ENCODE results near the gene CBX4. TPM values are rescaled to one million over a fixed set of nuclear protein-coding genes. Genes with fewer than 3 reads are reported as not detected.
A peak's percentile ranks its signal among the peaks of the same experiment; 100 is the strongest.

The CBX4 gene
- total RNA-seq, 6 experiments from 2014 or later, result 18.2 to 20.2 (median 19.3) TPM

- H3K4me1 Mint-ChIP-seq (ENCODE audit: low read depth), result peaks cover 7% of the 10 kb centered on the region
- DNase-seq, result peak; percentile 40
- TF ChIP-seq CTCF (IDR thresholded peaks at IDR 0.05), result no peak
- no peak overlapping the region for H3K4me3 Mint-ChIP-seq
- no peaks in the 10 kb centered on the region for H3K36me3 Mint-ChIP-seq (ENCODE audit: low read depth)
- H3K9me3 Mint-ChIP-seq, result no peaks in the 10 kb centered on the region
- no peak overlapping the region for H3K27ac Mint-ChIP-seq
- H3K27me3 Mint-ChIP-seq (ENCODE audit: insufficient read depth), result peaks cover 56% of the 10 kb centered on the region
These were observed 28.9 kb downstream of the CBX4 start for GRCh38 chr17:79810130-79811010.

DNA sequence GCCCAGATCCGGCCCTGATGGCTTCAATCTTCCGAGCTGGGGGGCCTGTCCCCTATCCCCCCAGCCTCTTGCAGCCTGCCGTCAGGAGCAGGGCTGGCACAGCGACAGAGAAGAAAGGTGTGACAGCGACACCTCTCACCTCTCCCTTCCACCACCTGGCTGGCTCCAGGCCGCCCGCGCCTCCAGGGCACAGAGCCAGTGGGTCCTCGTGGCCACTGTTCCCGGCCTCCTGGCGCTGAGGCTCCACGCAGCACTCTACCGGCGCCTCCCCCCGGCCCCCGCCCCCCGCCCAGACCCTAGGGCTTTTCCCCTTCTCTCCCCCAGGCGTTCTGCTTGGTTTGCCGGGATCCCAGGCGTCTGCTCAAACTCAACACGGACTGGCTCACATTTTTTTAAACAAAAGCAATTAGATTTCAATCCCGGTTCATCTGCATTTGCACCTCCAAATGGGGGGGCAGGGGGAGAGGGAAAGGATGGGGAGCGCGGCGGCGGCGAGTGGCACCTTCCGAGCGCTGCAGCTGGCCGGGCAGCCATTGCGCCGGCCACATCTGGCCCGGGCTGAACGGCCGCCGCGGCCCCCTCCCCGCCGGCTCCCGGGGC is 29.6 kb downstream of the CBX4 start:
- Mint-ChIP-seq H3K27me3 (ENCODE audit: insufficient read depth) (peaks cover 64% of the 10 kb centered on the region), H3K36me3 (ENCODE audit: low read depth) (no peaks in the 10 kb centered on the region), H3K9me3 (no peaks in the 10 kb centered on the region), H3K4me3 (no peak overlapping the region), H3K27ac (no peak overlapping the region), H3K4me1 (ENCODE audit: low read depth) (peaks cover 7% of the 10 kb centered on the region)
- no peak for TF ChIP-seq CTCF (IDR thresholded peaks at IDR 0.05)
- DNase-seq, result no peak

GRCh38 chr17:79808763-79809529 is 30.3 kb downstream of the CBX4 start:
- Mint-ChIP-seq H3K27me3 (ENCODE audit: insufficient read depth) (peaks cover 62% of the 10 kb centered on the region), H3K27ac (no peak overlapping the region), H3K9me3 (no peaks in the 10 kb centered on the region), H3K4me3 (no peak overlapping the region), H3K36me3 (ENCODE audit: low read depth) (no peaks in the 10 kb centered on the region), H3K4me1 (ENCODE audit: low read depth) (peaks cover 7% of the 10 kb centered on the region)
- no peak for DNase-seq
- no peak for TF ChIP-seq CTCF (IDR thresholded peaks at IDR 0.05)

DNA sequence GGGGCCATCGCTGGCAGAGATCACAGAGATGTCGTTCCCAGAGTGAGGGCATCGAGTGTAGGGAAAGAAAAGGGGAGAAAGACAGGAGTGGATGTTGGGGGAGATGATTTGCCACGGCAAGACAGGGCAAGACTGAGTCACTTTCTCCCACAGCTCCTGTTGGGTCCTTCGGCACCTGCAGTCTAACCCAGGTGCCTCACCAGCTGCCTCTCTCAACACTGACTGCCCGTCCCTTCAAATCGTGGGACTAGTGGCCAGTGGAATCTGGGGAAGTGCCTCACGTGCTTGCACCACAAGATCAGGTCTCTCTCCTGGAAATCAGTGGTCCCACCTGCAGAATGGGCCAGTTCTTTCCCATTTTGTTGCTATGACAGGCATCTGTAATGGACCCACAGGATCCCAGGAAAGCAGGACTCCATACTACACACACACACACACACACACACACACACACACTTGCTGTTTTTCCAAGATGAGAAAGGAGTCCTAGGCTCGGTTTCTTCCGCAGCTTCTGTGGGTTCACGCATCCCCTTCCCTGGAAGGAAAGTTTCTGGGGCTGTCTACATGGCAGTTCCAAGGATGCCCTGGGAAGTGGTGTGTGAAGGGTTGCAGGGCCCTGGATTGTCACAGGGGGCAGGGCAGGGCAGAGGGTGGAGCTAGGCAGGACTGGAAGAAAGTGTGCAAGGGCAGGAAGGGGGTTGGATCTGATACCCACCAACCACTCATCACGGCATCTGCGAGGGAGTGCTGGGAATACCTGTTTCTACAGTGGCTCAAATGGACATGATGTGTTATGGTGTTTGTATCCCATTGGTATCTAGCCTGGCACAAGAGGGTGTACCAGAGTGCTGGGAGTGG is 32.1 kb downstream of the CBX4 start:
- DNase-seq, result no peak
- Mint-ChIP-seq H3K4me1 (ENCODE audit: low read depth) (peaks cover 4% of the 10 kb centered on the region), H3K36me3 (ENCODE audit: low read depth) (no peaks in the 10 kb centered on the region; the same call in 1 of the 2 replicates), H3K27me3 (ENCODE audit: insufficient read depth) (peaks cover 72% of the 10 kb centered on the region), H3K9me3 (no peaks in the 10 kb centered on the region), H3K27ac (no peak overlapping the region), H3K4me3 (no peak overlapping the region)
- TF ChIP-seq CTCF (IDR thresholded peaks at IDR 0.05), result no peak

DNA sequence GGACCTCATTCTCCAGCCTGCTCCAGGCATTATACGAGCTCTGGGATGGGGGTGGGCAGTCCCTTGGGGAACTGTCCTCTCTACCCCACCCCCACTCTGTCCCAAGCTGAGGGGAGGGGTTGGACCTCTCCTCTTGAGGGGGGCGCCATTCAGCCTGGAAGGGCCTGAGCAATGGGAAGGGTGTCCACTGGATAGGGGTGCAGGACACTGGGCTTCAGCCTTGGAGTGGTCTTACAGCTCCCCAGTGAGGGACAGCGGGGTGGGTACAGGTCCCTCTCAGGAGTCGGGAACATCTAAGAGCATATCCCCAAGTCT is 32.8 kb downstream of the CBX4 start:
- Mint-ChIP-seq H3K27ac (no peak overlapping the region), H3K36me3 (ENCODE audit: low read depth) (no peaks in the 10 kb centered on the region; the same call in 1 of the 2 replicates), H3K9me3 (no peaks in the 10 kb centered on the region), H3K4me1 (ENCODE audit: low read depth) (no peaks in the 10 kb centered on the region), H3K4me3 (no peak overlapping the region), H3K27me3 (ENCODE audit: insufficient read depth) (peaks cover 73% of the 10 kb centered on the region)
- TF ChIP-seq CTCF (IDR thresholded peaks at IDR 0.05), result no peak
- DNase-seq, result no peak

All from HFFc6 (cell line).